GM12878 (cell line): ENCODE results near the gene SLC35A2. TPM values are rescaled to one million over a fixed set of nuclear protein-coding genes. Genes with fewer than 3 reads are reported as not detected.
A peak's percentile ranks its signal among the peaks of the same experiment; 100 is the strongest.

Experiments
- CBFB ChIP-seq: IDR thresholded peaks from 2 replicates; pipeline ENCODE4 v1.6.1; 2016; ENCODE audit warnings: antibody characterized with exemption, low read depth
- E4F1 ChIP-seq: fragments of 450-650 bp; IDR thresholded peaks from 2 replicates; pipeline ENCODE4 v1.6.1; 2018; ENCODE audit warnings: borderline replicate concordance, mild to moderate bottlenecking; ENCODE audit not compliant: partially characterized antibody
- GABPA ChIP-seq: IDR thresholded peaks from 2 replicates; pipeline ENCODE4 v1.6.1; 2014; ENCODE audit warnings: antibody characterized with exemption, low read depth, mild to moderate bottlenecking, inconsistent platforms
- IKZF2 ChIP-seq, 2 experiments: fragments of 450-650 bp; IDR thresholded peaks; 2 replicates each; pipeline ENCODE4 v1.6.1; 2017; ENCODE audit warnings: mild to moderate bottlenecking in 2 of 2, moderate library complexity in 2 of 2
- IRF4 ChIP-seq: IDR thresholded peaks from 2 replicates; pipeline ENCODE4 v1.6.1; 2011; ENCODE audit warnings: low read depth, low read length
- JUND ChIP-seq: IDR thresholded peaks from 2 replicates; pipeline ENCODE4 v1.6.1; 2012; ENCODE audit warnings: low read depth, mild to moderate bottlenecking, low read length, improper control_type of control experiment, moderate library complexity
- MEF2A ChIP-seq: IDR thresholded peaks from 2 replicates; pipeline ENCODE4 v1.6.1; 2011; ENCODE audit warnings: low read depth, mild to moderate bottlenecking, low read length, moderate library complexity; ENCODE audit not compliant: insufficient read depth
- MTA2 ChIP-seq: fragments of 450-650 bp; IDR thresholded peaks from 2 replicates; pipeline ENCODE4 v1.6.1; 2016; ENCODE audit warnings: low read depth, mild to moderate bottlenecking, moderate library complexity
- POU2F2 ChIP-seq: IDR thresholded peaks from 3 replicates; pipeline ENCODE4 v1.6.1; 2011; ENCODE audit warnings: low read depth, mild to moderate bottlenecking, low read length, borderline replicate concordance
- RAD21 ChIP-seq: IDR thresholded peaks from 2 replicates; pipeline ENCODE4 v1.6.1; 2011; ENCODE audit warnings: mild to moderate bottlenecking, low read depth, low read length, moderate library complexity; ENCODE audit not compliant: insufficient read depth
- RELA ChIP-seq: fragments of 450-650 bp; IDR thresholded peaks from 2 replicates; pipeline ENCODE4 v1.8.0; 2014; ENCODE audit warnings: borderline replicate concordance; ENCODE audit not compliant: partially characterized antibody
- REST ChIP-seq: IDR thresholded peaks from 2 replicates; pipeline ENCODE4 v1.6.1; 2012; ENCODE audit warnings: mild to moderate bottlenecking, low read depth, low read length
- RFX5 ChIP-seq: IDR thresholded peaks from 2 replicates; pipeline ENCODE4 v1.6.1; 2011; ENCODE audit warnings: low read depth, low read length, improper control_type of control experiment
- RUNX3 ChIP-seq: IDR thresholded peaks from 2 replicates; pipeline ENCODE4 v1.6.1; 2012; ENCODE audit warnings: low read length, inconsistent platforms
- SMAD5 ChIP-seq: IDR thresholded peaks from 2 replicates; pipeline ENCODE4 v1.6.1; 2016; ENCODE audit warnings: antibody characterized with exemption, low read depth
- SMC3 ChIP-seq: IDR thresholded peaks from 2 replicates; pipeline ENCODE4 v1.6.1; 2011; ENCODE audit warnings: low read length, improper control_type of control experiment, borderline replicate concordance
- SREBF2 ChIP-seq: IDR thresholded peaks from 2 replicates; pipeline ENCODE4 v1.6.1; 2012; ENCODE audit warnings: mild to moderate bottlenecking, low read length
- SRF ChIP-seq, 2 experiments: IDR thresholded peaks; 2 replicates each; pipeline ENCODE4 v1.6.1; 2011; ENCODE audit warnings: low read depth in 2 of 2, low read length in 2 of 2, mild to moderate bottlenecking in 1 of 2, moderate library complexity in 1 of 2
- TARDBP ChIP-seq: IDR thresholded peaks from 2 replicates; pipeline ENCODE4 v1.6.1; 2016; ENCODE audit warnings: borderline replicate concordance
- TCF12 ChIP-seq: IDR thresholded peaks from 2 replicates; pipeline ENCODE4 v1.6.1; 2011; ENCODE audit warnings: low read depth, mild to moderate bottlenecking, low read length
- ZNF207 ChIP-seq: fragments of 450-650 bp; IDR thresholded peaks from 2 replicates; pipeline ENCODE4 v1.6.1; 2014; ENCODE audit warnings: antibody characterized with exemption, mild to moderate bottlenecking, borderline replicate concordance
- ZNF592 ChIP-seq: fragments of 450-650 bp; IDR thresholded peaks from 2 replicates; pipeline ENCODE4 v1.6.1; 2017; ENCODE audit warnings: mild to moderate bottlenecking, moderate library complexity
- polyA plus RNA-seq, 11 experiments: library from polyadenylated mRNA; depleted of rRNA in 4 of 11; unstranded in 6 of 11; stranded (reverse) in 5 of 11; fragments of >200 nt; fragmentation: Nextera tagmentation in 4 of 11; fragmentation: Illumina TruSeq in 1 of 11; extraction: Ambion mirVana in 4 of 11; extraction: Trizol in 1 of 11; gene quantifications; 1 replicate in 1 of 11; 2 replicates in 10 of 11; pipeline versions ENCODE4 v1.2.1 to v1.2.3, GENCODE V29; 2011 to 2016; ENCODE audit warnings: inconsistent platforms in 2 of 11, missing spikeins in 2 of 11, low read depth in 1 of 11
- total RNA-seq, 4 experiments: library from RNA; depleted of rRNA in 3 of 4; stranded (reverse); fragments of >200 nt in 3 of 4; fragmentation: Illumina TruSeq in 1 of 4; extraction: Trizol in 1 of 4; gene quantifications; 2 replicates each; pipeline versions ENCODE4 v1.2.1 to v1.2.3, GENCODE V29; 2013 to 2021

The SLC35A2 gene
- total and polyA plus RNA-seq, 10 of the 15 experiments (the other 5 are each of a cell fraction or from before 2014, with no cell fraction given), result 2.1 to 27.4 (median 14.9) TPM

GRCh38 chrX:48938721-48939425 is 27.4 kb upstream of the SLC35A2 start (continued):
- no peak for TF ChIP-seq ZNF592
- no peak for TF ChIP-seq SMAD5
- TF ChIP-seq RAD21, result no peak
- TF ChIP-seq RFX5, result no peak
- peak; percentile 84 for TF ChIP-seq IRF4
- peak; percentile 98 to 99 for TF ChIP-seq IKZF2 (IDR thresholded peaks at IDR 0.05)
- peak; percentile 79 for TF ChIP-seq MTA2
- TF ChIP-seq MEF2A, result peak; percentile 50; the same call in 1 of the 2 replicates
- TF ChIP-seq GABPA, result no peak
- TF ChIP-seq TCF12, result peak; percentile 100
- TF ChIP-seq REST, result no peak
- no peak for TF ChIP-seq E4F1
- no peak for TF ChIP-seq SRF (IDR thresholded peaks at IDR 0.05; ENCODE audit: low read depth in 2 of 2, low read length in 2 of 2)
- TF ChIP-seq ZNF207, result no peak
- no peak for TF ChIP-seq SREBF2
- TF ChIP-seq RUNX3, result peak; percentile 91
- no peak for TF ChIP-seq SMC3
- peak; percentile 96 for TF ChIP-seq RELA
- TF ChIP-seq CBFB, result no peak
- peak; percentile 75; the same call in 1 of the 3 replicates for TF ChIP-seq POU2F2
- no peak; the same call in 1 of the 2 replicates for TF ChIP-seq TARDBP
- TF ChIP-seq JUND, result no peak
